Esophagus squamous epithelium (tissue), 5 donors: Measurements from ENCODE around the gene PANX2. TPM values are rescaled to one million over a fixed set of nuclear protein-coding genes. Genes with fewer than 3 reads are reported as not detected.
"Not testable (repeated sequence)": the region's sequence is repeated elsewhere in the genome, so short reads cannot be mapped to it uniquely, and the experiment has no call there.

Source experiments
- DNase-seq: peaks from one replicate; lab custom pipeline; 2025; lab: John Stamatoyannopoulos, UW
- H3K27ac ChIP-seq, 4 donors: fragments of 200-600 bp; sonication (generic); one replicate each; pipeline ENCODE4 v1.5.1; 2016 to 2019; ENCODE audit warnings: mild to moderate bottlenecking in 1 of 4
- H3K27me3 ChIP-seq, 4 donors: fragments of 200-600 bp; sonication (generic); 1 replicate in 3 of 4; 2 replicates in 1 of 4; pipeline versions ENCODE4 v1.5.1 to v1.6.0; 2017 to 2021; ENCODE audit warnings: antibody characterized with exemption in 1 of 4
- H3K36me3 ChIP-seq, 3 donors: fragments of 200-600 bp; sonication (generic); one replicate each; pipeline ENCODE4 v1.5.1; 2016 to 2019
- H3K4me1 ChIP-seq, 3 donors: fragments of 200-600 bp; sonication (generic); one replicate each; pipeline ENCODE4 v1.5.1; 2017 to 2019
- H3K4me3 ChIP-seq, 4 donors: fragments of 200-600 bp; sonication (generic); 1 replicate in 3 of 4; 2 replicates in 1 of 4; pipeline ENCODE4 v1.5.1; 2016 to 2019; ENCODE audit warnings: mild to moderate bottlenecking in 2 of 4, moderate library complexity in 1 of 4
- H3K9me3 ChIP-seq, 3 donors: fragments of 200-600 bp; sonication (generic); one replicate each; pipeline ENCODE4 v1.5.1; 2016 to 2019
- POLR2A ChIP-seq, 4 donors: fragments of 450-650 bp; IDR thresholded peaks; one replicate each; pipeline ENCODE4 v1.6.1; 2017; ENCODE audit warnings: antibody characterized with exemption in 4 of 4, mild to moderate bottlenecking in 4 of 4, moderate library complexity in 3 of 4
- whole genome bisulfite sequencing, 2 donors: methylation state at CpG; one replicate each; pipeline ENCODE4 v1.1.5; 2018; 5-methylcytosine and 5-hydroxymethylcytosine counted together
- intact Hi-C: fragments of 100-400 bp; cut with DNase I; formaldehyde crosslinking; loops from one replicate; pipeline ENCODE4 v1.15.0; 2022
- total RNA-seq, 4 donors: library from RNA; depleted of rRNA; stranded (reverse); fragments of >200 nt; gene quantifications; one replicate each; pipeline ENCODE4 v1.1.0, GENCODE V29; 2016
- TF ChIP-seq, protein P1 (sequence below), 6 experiments: fragments of 450-650 bp in 4 of 6; fragments of 200-600 bp in 2 of 6; sonication (generic) in 2 of 6; IDR thresholded peaks; one replicate each; pipeline ENCODE4 v1.5.1; 2016 to 2019; ENCODE audit warnings: antibody characterized with exemption in 6 of 6, mild to moderate bottlenecking in 4 of 6, moderate library complexity in 4 of 6
- donor health status: DM: yes; HTN: yes; CAD: no.

PANX2 gene
- total RNA-seq, 4 donors from 2014 or later = 1.6 to 4.5 (median 3.4) TPM

DNA sequence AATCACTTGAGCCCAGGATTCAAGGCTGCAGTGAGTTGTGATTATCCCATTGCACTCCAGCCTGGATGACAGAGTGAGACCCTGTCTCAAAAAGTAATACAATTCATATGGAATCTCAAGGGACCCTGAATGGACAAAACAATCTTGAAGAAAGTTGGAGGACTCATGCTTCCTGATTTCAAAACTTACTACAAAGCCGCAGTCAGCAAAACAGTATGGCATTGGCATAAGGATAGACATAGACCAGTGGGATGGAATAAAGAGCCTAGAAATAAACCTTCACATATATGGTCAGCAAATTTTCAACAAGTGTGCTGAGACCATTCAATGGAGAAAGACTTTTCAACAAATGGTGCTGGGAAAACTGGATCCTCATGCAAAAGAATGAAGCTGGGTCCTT is 32.8 kb downstream of the PANX2 start:
- no peak for DNase-seq
- Histone ChIP-seq H3K4me1 (peaks cover 15 to 60% (median 18%) of the 10 kb centered on the region in 3 donors), H3K9me3 (no peaks in the 10 kb centered on the region), H3K4me3 (no peak overlapping the region), H3K27me3 (no peaks in the 10 kb centered on the region), H3K27ac (no peak overlapping the region), H3K36me3 (peaks cover under 1 to 63% (median 12%) of the 10 kb centered on the region in 3 donors)
- whole genome bisulfite sequencing, 2 donors = 100% methylated on average over 1 of the region's 1 CpG
- TF ChIP-seq, protein P1, sequence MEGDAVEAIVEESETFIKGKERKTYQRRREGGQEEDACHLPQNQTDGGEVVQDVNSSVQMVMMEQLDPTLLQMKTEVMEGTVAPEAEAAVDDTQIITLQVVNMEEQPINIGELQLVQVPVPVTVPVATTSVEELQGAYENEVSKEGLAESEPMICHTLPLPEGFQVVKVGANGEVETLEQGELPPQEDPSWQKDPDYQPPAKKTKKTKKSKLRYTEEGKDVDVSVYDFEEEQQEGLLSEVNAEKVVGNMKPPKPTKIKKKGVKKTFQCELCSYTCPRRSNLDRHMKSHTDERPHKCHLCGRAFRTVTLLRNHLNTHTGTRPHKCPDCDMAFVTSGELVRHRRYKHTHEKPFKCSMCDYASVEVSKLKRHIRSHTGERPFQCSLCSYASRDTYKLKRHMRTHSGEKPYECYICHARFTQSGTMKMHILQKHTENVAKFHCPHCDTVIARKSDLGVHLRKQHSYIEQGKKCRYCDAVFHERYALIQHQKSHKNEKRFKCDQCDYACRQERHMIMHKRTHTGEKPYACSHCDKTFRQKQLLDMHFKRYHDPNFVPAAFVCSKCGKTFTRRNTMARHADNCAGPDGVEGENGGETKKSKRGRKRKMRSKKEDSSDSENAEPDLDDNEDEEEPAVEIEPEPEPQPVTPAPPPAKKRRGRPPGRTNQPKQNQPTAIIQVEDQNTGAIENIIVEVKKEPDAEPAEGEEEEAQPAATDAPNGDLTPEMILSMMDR (IDR thresholded peaks at IDR 0.05) = no peak
- no peak for TF ChIP-seq POLR2A (IDR thresholded peaks at IDR 0.05)
- intact Hi-C loops = no loop called here

DNA sequence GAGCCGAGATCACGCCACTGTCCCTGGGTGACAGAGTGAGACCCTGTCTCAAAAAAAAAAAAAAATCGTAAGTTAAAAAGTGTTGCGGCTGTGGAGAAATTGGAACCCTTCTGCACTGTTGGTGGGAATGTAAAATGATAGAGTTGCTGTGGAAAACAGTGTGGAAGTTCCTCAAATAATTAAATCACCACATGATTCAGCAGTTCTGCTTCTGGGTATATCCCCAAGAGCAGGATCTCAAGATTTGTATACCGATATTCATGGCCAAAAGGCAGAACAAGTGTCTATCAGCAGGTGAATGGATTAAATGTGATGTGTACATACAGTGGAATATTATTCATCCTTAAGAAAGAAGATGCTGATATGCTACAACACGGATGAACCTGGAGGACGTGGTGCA is 34.0 kb downstream of the PANX2 start:
- Histone ChIP-seq H3K9me3 (no peaks in the 10 kb centered on the region), H3K4me1 (peaks cover 13 to 62% (median 17%) of the 10 kb centered on the region in 3 donors), H3K36me3 (peaks cover 0 to 65% (median 12%) of the 10 kb centered on the region in 3 donors), H3K27ac (peak overlapping the region in 1 of 4 donors; percentile 12), H3K27me3 (no peaks in the 10 kb centered on the region), H3K4me3 (no peak overlapping the region)
- no peak for DNase-seq
- intact Hi-C loops = no loop called here
- TF ChIP-seq, protein P1 (IDR thresholded peaks at IDR 0.05) = no peak
- TF ChIP-seq POLR2A (IDR thresholded peaks at IDR 0.05) = no peak
- WGBS, 2 donors = 79 to 81% methylated on average over 6 to 7 of the region's 7 CpGs

DNA sequence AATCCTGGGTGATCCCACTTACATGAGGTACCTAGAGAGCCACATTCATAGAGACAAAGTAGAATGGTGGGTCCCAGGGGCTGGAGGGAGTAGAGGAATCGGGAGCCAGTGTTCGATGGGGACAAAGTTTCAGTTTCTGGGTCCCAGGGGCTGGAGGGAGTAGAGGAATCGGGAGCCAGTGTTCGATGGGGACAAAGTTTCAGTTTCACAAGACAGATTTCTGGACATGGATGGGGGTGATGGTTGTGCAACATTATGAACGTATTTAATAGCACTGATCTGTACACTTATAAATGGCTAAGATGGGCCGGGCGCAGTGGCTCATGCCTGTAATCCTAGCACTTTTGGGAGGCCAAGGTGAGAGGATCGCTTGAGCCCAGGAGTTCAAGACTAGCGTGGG is 34.5 kb downstream of the PANX2 start:
- H3K27me3 ChIP-seq, H3K4me3 ChIP-seq, intact Hi-C loops, H3K9me3 ChIP-seq, DNase-seq: not testable (repeated sequence)
- Histone ChIP-seq H3K36me3 (peaks cover 0 to 67% (median 13%) of the 10 kb centered on the region in 3 donors), H3K27ac (peak overlapping the region in 1 of 4 donors; percentile 12), H3K4me1 (peaks cover 9 to 62% (median 12%) of the 10 kb centered on the region in 3 donors)
- WGBS, 2 donors = 74 to 86% methylated on average over 9 of the region's 9 CpGs

DNA sequence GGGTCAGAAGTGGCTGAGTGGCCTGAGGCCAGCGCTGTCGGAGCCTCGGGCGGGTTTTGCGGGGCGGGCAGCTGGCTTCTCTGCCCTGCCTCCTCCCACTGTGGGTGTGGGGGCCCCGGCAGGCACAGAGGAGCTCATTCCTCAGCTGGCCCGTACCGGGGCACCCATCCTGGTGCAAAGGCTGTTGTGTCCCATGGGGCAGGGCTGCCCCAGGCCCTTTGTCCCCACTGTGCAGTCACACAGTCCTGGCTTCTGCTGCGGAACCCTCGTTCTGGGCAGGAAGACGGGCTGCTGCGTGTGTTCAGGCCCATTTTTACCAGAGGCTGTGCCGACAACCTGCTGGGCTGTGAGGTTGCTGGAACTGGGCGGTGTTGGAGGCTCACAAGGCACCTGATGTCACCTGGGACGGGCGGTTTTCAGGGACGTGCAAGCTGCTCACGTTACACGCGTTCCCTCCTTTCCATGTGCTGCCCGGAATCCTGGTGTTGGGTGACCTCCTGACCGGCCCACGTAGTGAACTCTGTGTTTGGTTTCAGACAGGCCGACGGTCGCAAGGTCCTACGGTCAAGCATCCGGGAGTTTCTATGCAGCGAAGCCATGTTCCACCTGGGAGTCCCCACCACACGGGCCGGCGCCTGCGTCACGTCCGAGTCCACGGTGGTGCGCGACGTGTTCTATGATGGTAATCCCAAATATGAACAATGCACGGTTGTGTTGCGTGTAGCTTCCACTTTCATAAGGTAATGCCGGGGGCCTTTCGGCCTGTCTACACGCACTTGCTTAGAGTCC is 35.4 kb downstream of the PANX2 start:
- no peaks in the 10 kb centered on the region for H3K9me3 ChIP-seq
- H3K27ac ChIP-seq = peak overlapping the region; percentile 5 to 61 (median 53)
- WGBS, 2 donors = 87 to 93% methylated on average over 27 to 34 of the region's 45 CpGs
- no peak for DNase-seq
- H3K36me3 ChIP-seq = peaks cover 10 to 77% (median 22%) of the 10 kb centered on the region in 3 donors
- peaks cover 8 to 65% (median 11%) of the 10 kb centered on the region in 3 donors for H3K4me1 ChIP-seq
- no peak for TF ChIP-seq POLR2A (IDR thresholded peaks at IDR 0.05)
- TF ChIP-seq, protein P1 (IDR thresholded peaks at IDR 0.05) = no peak
- H3K27me3 ChIP-seq = no peaks in the 10 kb centered on the region
- intact Hi-C loops = no loop called here
- no peak overlapping the region for H3K4me3 ChIP-seq

DNA sequence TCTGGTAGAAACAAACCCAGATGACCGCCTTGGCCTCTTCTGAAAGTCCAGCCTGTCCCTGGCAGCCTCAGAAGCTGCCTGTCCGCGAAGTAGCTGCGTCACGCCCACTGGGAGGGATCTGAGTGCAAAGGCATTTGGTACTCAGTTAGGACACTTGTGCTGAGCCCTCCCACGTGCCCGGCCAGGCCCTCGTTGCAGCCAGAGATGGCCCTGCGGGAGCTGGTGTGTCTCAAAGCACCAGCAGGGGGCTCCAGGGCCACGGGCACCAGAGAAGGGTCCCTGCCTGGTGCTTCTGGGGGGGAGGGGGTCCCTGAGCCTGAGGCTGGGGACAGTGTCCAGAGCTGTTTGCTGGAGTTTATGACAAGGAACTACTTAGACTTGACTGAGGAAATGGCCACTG is 36.1 kb downstream of the PANX2 start:
- 100% methylated on average over 1 of the region's 10 CpGs; no CpG with 5 or more reads in 1 of the 2 donors for WGBS, 2 donors
- peaks cover 7 to 64% (median 8%) of the 10 kb centered on the region in 3 donors for H3K4me1 ChIP-seq
- no peak overlapping the region for H3K4me3 ChIP-seq
- H3K27ac ChIP-seq = peak overlapping the region in 2 of 4 donors; percentile 55 to 61
- no peak for DNase-seq
- H3K27me3 ChIP-seq = no peaks in the 10 kb centered on the region
- TF ChIP-seq POLR2A (IDR thresholded peaks at IDR 0.05) = no peak
- TF ChIP-seq, protein P1 (IDR thresholded peaks at IDR 0.05) = peak in 4 of 6 experiments; percentile 14 to 31 (median 26)
- peaks cover 14 to 83% (median 24%) of the 10 kb centered on the region in 3 donors for H3K36me3 ChIP-seq
- intact Hi-C loops = no loop called here
- H3K9me3 ChIP-seq = no peaks in the 10 kb centered on the region
